HG03196 (cell line): ENCODE data around the gene DDX60.
"Not testable (repeated sequence)": the region's sequence is repeated elsewhere in the genome, so short reads cannot be mapped to it uniquely, and the experiment has no call there.

Source experiments
- ATAC-seq: cut with Tn5 transposase; IDR thresholded peaks from one replicate; pipeline ENCODE4 v1.9.1; 2021; ENCODE audit not compliant: unreplicated experiment

DDX60 gene

DNA sequence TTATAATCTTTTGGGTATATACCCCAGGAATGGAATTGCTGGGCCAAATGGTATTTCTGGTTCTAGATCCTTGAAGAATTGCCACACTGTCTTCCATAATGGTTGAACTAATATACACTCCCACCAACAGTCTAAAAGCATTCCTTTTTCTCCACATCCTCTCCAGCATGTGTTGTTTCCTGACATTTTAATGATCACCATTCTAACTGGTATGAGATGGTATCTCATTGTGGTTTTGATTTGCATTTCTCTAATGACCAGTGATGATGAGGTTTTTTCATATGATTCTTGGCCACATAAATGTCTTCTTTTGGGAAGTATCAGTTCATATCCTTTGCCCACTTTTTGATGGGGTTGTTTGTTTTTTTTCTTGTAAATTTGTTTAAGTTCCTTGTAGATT, 105.0 kb downstream of the DDX60 start:
- ATAC-seq: not testable (repeated sequence)

DNA sequence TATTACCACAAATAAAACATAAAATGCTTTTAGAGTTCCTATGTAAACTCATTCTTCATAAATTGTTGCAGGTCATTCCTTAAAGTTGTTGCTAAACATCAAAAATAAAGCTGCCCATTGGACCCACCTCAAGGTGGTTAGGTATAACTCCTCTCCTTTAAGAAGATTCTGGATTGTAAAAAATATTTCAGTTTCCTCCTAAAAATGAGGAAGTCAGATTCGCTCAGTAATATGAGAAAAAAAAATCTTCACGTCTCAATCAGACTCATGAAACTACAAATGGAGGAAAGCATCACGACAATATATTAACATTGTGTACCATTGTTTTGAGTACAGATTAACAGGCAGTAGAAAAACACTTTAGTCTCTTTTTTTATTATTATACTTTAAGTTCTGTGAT, 105.9 kb downstream of the DDX60 start:
- ATAC-seq: no peak

- no peak for ATAC-seq
Measured at GRCh38 chr4:168208957-168209614, 109.5 kb downstream of the DDX60 start.

DNA sequence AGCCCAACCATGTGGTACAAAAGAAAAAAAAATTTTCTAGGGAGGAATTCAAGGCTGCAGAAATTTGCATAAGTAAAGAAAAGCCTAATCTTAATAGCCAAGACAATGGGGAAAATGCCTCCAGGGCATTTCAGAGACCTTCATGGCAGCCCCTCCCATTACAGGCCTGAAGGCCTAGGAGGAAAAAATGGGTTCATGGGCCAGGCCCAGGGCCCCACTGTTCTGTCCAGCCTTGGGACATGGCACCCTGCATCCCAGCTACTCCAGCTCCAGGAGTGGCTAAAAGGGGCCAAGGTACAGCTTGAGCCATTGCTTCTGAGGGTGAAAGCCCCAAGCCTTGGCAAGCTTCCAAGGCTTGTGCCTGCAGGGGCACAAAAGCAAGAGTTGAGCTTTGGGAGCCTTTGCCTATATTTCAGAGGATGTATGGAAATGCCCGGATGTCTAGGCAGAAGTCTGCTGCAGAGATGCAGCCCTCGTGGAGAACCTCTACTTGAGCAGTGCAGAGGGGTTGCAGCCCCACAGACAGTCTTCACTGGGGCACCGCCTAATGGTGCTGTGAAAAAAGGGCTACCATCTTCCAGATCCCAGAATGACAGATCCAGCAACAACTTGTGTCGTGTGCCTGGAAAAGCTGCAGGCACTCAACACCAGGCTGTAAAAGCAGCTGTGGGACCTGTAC, 115.2 kb downstream of the DDX60 start:
- ATAC-seq: no peak

- ATAC-seq: no peak
Measured at GRCh38 chr4:168200685-168201084, 117.9 kb downstream of the DDX60 start.

- ATAC-seq: no peak
Measured at GRCh38 chr4:168199260-168199957, 119.1 kb downstream of the DDX60 start.

DNA sequence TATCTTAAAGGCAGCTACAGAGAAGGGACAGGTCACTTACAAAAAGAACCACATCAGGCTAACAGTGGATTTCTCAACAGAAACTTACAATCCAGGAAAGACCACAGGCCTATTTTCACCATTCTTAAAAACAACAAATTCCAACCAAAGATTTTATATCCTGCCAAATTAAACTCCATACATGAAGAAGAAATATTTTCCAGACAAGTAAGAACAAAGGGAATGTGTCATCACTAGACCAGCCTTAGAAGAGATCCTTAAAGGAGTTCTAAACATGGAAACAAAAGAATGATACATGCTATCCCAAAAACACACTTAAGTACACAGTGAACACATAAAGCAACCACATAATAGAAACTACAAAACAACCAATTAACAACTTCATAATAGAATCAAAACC, 120.6 kb downstream of the DDX60 start:
- no peak for ATAC-seq

DNA sequence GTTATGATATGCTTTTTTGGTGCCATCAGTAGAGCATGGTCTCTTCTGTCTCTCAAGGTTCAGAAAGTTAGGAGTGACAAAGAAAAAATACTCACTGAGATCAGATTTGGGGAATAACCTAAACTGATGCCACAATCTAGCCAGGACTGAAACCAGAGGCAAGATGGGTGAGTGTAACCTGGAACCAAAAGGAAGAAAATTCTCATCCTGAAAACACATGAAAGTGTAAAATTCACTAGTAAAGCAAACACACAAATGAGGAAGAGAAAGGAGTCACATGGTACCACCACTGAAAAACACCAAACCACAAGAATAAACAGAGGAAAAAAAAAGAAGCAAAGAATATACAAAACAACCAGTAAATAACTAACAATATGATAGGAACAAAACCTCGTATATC, 129.8 kb downstream of the DDX60 start:
- ATAC-seq: no peak

DNA sequence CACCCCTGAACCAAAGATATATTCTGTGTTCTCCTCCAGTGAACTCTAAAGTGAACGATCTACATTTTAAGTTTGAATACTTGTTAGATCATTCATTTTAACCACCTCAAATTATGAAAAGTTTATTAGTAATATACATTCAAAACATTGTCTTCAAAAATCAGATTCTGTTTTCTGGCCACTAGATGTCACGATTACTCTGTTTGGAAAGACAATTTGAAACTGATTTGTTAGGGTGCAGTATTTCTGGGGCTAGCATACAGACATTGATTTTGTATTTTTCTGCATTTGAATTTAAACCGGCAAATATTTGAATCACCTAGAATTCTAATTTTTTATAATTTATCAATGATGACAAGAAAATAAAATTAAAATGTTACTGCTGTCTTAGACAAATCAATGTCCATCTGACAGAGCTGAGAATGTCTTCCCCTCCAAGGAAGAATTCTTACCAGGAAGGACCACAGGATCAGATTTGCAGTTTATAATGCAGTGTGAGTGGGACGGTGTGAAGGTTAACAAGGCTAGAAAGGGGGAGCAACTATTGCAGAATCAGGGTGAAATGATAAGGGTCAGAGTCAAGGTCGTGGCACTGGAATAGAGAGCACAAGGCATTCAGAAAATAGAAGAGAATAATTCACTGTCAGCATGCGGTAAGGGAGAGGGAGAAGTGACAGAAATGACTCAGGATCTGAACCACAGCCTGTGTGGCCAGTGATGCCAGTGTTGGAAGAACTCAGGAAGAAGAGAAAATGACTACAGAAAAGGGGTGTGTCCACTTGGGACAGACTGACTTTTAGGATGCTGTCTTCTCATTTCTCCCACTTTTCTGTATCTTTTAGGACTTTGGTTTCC, 134.6 kb downstream of the DDX60 start:
- no peak for ATAC-seq

GRCh38 chr4:168177546-168178149, 140.9 kb downstream of the DDX60 start:
- no peak for ATAC-seq

GRCh38 chr4:168174308-168174707, 144.2 kb downstream of the DDX60 start:
- ATAC-seq: no peak

DNA sequence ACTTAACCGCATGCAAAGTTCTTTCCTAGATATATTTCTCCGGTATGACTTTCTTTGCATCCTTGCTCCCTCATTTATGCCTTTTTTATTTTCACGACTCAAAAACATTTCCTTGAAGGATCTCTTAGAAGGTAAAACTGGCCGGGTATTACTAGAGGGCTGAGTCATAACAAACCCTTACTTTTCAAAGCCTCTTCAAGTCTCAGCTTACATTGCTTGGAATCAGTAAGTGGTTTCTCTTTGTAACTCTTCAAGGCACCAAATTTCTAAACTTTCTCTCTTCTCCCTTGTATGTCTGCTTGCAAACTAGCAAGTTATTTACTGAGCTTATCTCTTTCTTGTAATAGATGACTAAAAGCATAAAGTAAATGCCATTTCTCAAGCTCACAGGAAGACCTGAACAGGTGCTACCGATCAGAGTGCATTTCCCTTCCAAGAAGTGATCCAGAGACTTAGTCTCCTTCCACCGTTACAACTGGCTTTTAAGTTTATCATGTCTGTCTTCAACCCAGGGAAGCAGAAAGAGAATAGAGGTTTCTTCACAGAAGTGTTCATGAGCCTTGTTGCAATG, 150.8 kb downstream of the DDX60 start:
- ATAC-seq: no peak
